SJSA1 (cell line): ENCODE results near the gene TRABD2B. TPM values are rescaled to one million over a fixed set of nuclear protein-coding genes. Genes with fewer than 3 reads are reported as not detected.

ENCODE experiments used
- DNase-seq, 2 experiments: peaks; one replicate each; pipeline ENCODE4 v3.0.0-alpha.2; 2015 to 2020; ENCODE audit warnings: low spot score in 2 of 2, low read depth in 1 of 2
- H3K27ac ChIP-seq: fragments of 250-450 bp; sonication (Bioruptor Pico); 2 replicates; pipeline ENCODE4 v1.5.1; 2020; ENCODE audit warnings: mild to moderate bottlenecking, moderate library complexity
- H3K27me3 ChIP-seq: fragments of 250-450 bp; sonication (Bioruptor Pico); replicated peaks from 2 replicates; pipeline ENCODE4 v1.5.1; 2020; ENCODE audit warnings: mild to moderate bottlenecking, moderate library complexity
- H3K36me3 ChIP-seq: fragments of 250-450 bp; sonication (Bioruptor Pico); 2 replicates; pipeline ENCODE4 v1.5.1; 2020; ENCODE audit warnings: mild to moderate bottlenecking
- H3K4me1 ChIP-seq: fragments of 250-450 bp; sonication (Bioruptor Pico); replicated peaks from 2 replicates; pipeline ENCODE4 v1.6.1; 2021; ENCODE audit warnings: mild to moderate bottlenecking
- H3K4me3 ChIP-seq: fragments of 250-450 bp; sonication (Bioruptor Pico); 2 replicates; pipeline ENCODE4 v1.5.1; 2020; ENCODE audit warnings: mild to moderate bottlenecking
- H3K9me3 ChIP-seq: fragments of 250-450 bp; sonication (Bioruptor Pico); replicated peaks from 2 replicates; pipeline ENCODE4 v1.5.1; 2020; ENCODE audit warnings: mild to moderate bottlenecking
- total RNA-seq: library from RNA; depleted of rRNA; stranded (reverse); fragments of >200 nt; shearing (Covaris generic); gene quantifications from 2 replicates; pipeline ENCODE4 v1.2.3, GENCODE V29; 2014

TRABD2B gene
- total RNA-seq, 1 experiment from 2014 or later, result 0.16 TPM

GRCh38 chr1:47745715-47746609, 251.2 kb downstream of the TRABD2B start:
- Histone ChIP-seq H3K4me1 (no peaks in the 10 kb centered on the region), H3K9me3 (no peaks in the 10 kb centered on the region)
- DNase-seq, result no peak

DNA sequence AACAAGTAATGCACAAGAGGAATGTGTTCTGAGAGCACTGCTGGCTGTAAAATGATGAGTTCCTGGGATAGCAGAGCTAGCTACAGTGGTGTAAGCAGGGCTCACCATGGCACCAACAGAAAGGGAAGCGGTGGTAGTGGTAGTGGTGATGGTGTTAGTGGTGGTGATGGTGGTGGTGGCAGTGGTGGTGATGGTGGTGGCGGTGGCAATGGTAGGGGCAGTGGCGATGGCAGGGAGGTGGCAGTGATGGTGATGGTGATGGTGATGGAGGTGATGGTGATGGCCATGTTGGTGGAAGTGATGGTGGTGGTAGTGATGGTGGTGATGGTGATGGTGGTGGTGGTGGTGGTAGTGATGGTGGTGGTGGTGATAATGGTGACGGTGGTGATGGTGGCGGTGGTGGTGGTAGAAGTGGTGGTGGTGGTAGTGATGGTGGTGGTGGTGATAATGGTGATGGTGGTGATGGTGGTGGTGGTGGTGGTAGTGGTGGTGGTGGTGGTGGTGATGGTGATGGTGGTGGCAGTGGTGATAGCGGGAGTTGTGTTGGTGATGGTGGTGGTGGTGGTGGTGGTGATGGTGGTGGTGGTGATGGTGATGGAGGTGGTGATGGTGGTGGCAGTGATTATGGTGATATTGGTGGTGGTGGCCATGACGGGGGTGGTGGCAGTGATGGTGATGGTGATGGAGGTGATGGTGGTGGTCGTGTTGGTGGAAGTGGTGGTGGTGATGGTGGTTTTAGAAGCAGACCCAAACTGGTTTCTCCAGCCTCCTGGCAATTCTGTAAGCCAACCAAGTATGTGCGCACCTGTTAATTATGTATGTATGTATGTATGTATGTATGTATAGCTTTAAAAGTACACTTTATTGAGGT, 254.1 kb downstream of the TRABD2B start:
- H3K9me3 ChIP-seq, result no peaks in the 10 kb centered on the region; the same call in 1 of the 2 replicates
- H3K4me3 ChIP-seq, result no peak overlapping the region
- H3K27me3 ChIP-seq, result no peaks in the 10 kb centered on the region; the same call in 1 of the 2 replicates
- DNase-seq, result no peak
- no peaks in the 10 kb centered on the region for H3K4me1 ChIP-seq
- H3K36me3 ChIP-seq, result no peaks in the 10 kb centered on the region
- no peak overlapping the region for H3K27ac ChIP-seq

More at GRCh38 chr1:47745715-47746609, 251.2 kb downstream of the TRABD2B start:
- Histone ChIP-seq H3K36me3 (no peaks in the 10 kb centered on the region), H3K27ac (no peak overlapping the region), H3K27me3 (no peaks in the 10 kb centered on the region; the same call in 1 of the 2 replicates), H3K4me3 (no peak overlapping the region)

GRCh38 chr1:47738560-47739182, 258.5 kb downstream of the TRABD2B start:
- Histone ChIP-seq H3K9me3 (no peaks in the 10 kb centered on the region; the same call in 1 of the 2 replicates), H3K36me3 (no peaks in the 10 kb centered on the region), H3K4me1 (no peaks in the 10 kb centered on the region), H3K4me3 (no peak overlapping the region), H3K27ac (no peak overlapping the region), H3K27me3 (no peaks in the 10 kb centered on the region; the same call in 1 of the 2 replicates)
- peak; percentile 61 to 72 for DNase-seq

- H3K27me3 ChIP-seq, result no peaks in the 10 kb centered on the region
- no peak overlapping the region for H3K4me3 ChIP-seq
- H3K27ac ChIP-seq, result no peak overlapping the region
- peaks cover 18% of the 10 kb centered on the region for H3K4me1 ChIP-seq
- no peaks in the 10 kb centered on the region for H3K9me3 ChIP-seq
- no peaks in the 10 kb centered on the region for H3K36me3 ChIP-seq
- DNase-seq, result no peak
Observed at GRCh38 chr1:47732489-47732888, 264.7 kb downstream of the TRABD2B start.

DNA sequence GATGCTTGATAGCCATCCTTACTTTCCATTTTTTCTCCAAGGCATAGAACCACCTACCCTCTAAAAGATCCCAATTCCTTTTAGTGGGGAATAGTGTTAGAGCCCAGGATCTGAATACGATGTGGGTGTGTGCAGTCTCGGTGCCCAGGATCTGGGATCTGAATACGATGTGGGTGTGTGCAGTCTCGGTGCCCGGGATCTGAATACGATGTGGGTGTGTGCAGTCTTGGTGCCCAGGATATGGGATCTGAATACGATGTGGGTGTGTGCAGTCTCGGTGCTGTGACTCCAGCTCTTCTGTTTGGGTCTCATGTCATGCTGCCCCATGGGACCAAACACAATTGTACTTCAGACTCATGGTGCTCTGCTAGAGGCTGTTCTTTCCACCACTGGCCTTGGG, 265.5 kb downstream of the TRABD2B start:
- Histone ChIP-seq H3K27ac (no peak overlapping the region), H3K9me3 (no peaks in the 10 kb centered on the region), H3K4me1 (peaks cover 19% of the 10 kb centered on the region), H3K36me3 (no peaks in the 10 kb centered on the region), H3K27me3 (no peaks in the 10 kb centered on the region), H3K4me3 (no peak overlapping the region)
- no peak for DNase-seq

- Histone ChIP-seq H3K4me1 (peaks cover 29% of the 10 kb centered on the region), H3K27me3 (no peaks in the 10 kb centered on the region), H3K36me3 (no peaks in the 10 kb centered on the region), H3K9me3 (no peaks in the 10 kb centered on the region), H3K27ac (no peak overlapping the region), H3K4me3 (no peak overlapping the region)
- no peak for DNase-seq
Observed at GRCh38 chr1:47729685-47730084, 267.5 kb downstream of the TRABD2B start.

DNA sequence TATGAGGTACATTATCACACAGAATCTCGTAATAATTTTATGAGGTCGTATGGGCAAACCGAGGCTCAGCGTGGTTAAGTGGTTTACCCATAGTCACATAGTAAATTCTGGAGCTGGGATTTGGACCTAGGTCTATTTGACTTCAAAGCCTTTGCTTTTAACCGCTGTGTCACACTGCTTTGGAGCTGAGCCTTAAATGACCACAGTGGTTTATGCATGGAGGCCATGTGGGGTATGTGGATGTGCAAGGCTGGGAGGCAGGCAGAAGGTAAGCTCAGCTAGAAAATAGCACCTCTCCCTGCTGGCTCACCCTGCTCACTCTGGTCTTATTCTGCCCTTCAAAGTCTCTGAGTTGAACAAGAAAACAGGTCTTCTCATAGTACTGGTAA, 269.5 kb downstream of the TRABD2B start:
- H3K27me3 ChIP-seq, result no peaks in the 10 kb centered on the region
- H3K27ac ChIP-seq, result peak overlapping the region; percentile 5; the same call in 1 of the 2 replicates
- no peaks in the 10 kb centered on the region for H3K9me3 ChIP-seq
- H3K4me1 ChIP-seq, result peaks cover 29% of the 10 kb centered on the region
- no peaks in the 10 kb centered on the region for H3K36me3 ChIP-seq
- H3K4me3 ChIP-seq, result no peak overlapping the region
- no peak for DNase-seq

GRCh38 chr1:47727051-47727696, 270.0 kb downstream of the TRABD2B start:
- Histone ChIP-seq H3K4me1 (peaks cover 29% of the 10 kb centered on the region), H3K4me3 (no peak overlapping the region), H3K27me3 (no peaks in the 10 kb centered on the region), H3K27ac (no peak overlapping the region), H3K9me3 (no peaks in the 10 kb centered on the region), H3K36me3 (no peaks in the 10 kb centered on the region)
- DNase-seq, result no peak

- Histone ChIP-seq H3K27me3 (no peaks in the 10 kb centered on the region), H3K4me1 (peaks cover 29% of the 10 kb centered on the region), H3K9me3 (no peaks in the 10 kb centered on the region), H3K36me3 (no peaks in the 10 kb centered on the region), H3K4me3 (peak overlapping the region; percentile 9; the same call in 1 of the 2 replicates), H3K27ac (no peak overlapping the region)
- DNase-seq, result peak; percentile 80 to 83
Observed at GRCh38 chr1:47725992-47726855, 271.0 kb downstream of the TRABD2B start.

GRCh38 chr1:47725511-47725991, 271.6 kb downstream of the TRABD2B start:
- Histone ChIP-seq H3K4me1 (peaks cover 29% of the 10 kb centered on the region), H3K27ac (no peak overlapping the region), H3K9me3 (no peaks in the 10 kb centered on the region), H3K36me3 (no peaks in the 10 kb centered on the region), H3K4me3 (no peak overlapping the region), H3K27me3 (no peaks in the 10 kb centered on the region)
- DNase-seq, result no peak

DNA sequence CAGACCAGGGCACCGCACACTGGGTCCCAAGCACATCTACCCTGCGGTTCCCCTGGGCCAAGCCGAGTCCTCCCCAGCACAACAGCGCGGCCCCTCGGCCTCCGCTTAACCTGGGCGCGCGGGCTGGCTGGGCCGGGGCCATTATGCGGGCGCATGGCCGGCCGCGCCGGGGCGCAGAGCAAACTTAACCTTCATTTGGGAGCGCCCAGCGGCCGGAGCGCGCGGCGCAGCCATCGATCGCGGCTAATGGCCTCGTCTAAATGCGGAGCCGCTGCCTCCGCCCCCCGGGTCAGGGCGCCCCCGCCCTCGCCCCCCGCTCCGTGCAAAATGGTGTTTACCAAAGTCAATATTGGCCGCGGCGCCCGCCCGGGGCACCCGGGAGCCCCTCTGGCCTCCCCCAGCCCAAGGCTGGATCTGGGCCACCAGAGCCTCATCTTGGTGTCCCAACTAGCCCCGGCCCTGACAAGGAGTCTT, 272.1 kb downstream of the TRABD2B start:
- Histone ChIP-seq H3K9me3 (no peaks in the 10 kb centered on the region), H3K27me3 (no peaks in the 10 kb centered on the region), H3K4me1 (peaks cover 29% of the 10 kb centered on the region), H3K27ac (no peak overlapping the region), H3K4me3 (no peak overlapping the region), H3K36me3 (no peaks in the 10 kb centered on the region)
- DNase-seq, result no peak

DNA sequence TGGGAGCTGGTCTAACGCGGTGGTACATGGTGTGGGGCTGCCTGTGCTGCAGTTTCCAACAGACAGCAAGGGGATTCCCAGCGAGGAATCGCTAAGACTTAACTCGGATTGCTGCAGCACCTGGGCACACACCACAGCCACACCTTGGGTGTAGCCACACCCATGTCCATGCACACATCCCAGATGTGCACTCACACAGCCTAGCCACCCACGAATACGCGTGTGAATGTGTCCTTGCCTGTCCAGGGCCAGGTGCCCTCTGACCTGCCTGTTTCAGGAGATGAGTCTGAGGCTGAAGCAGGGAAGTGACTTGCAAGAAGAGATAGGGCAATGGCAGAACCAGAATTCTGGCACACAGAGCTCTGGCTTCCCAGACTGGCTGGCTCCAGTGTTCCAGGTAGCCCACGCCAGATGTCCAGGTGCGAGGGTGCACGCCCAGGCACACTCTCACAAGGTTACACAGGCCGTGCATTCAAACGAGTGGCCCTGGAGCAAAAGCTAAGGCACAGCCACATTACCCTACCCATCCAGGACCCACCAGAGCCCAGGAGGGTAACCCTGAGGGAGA, 272.7 kb downstream of the TRABD2B start:
- Histone ChIP-seq H3K27me3 (no peaks in the 10 kb centered on the region), H3K4me3 (no peak overlapping the region), H3K27ac (no peak overlapping the region), H3K9me3 (no peaks in the 10 kb centered on the region), H3K4me1 (peaks cover 29% of the 10 kb centered on the region), H3K36me3 (no peaks in the 10 kb centered on the region)
- DNase-seq, result no peak
